SK-N-SH (cell line): ENCODE data around the gene TMEM30A. TPM values are rescaled to one million over a fixed set of nuclear protein-coding genes. Genes with fewer than 3 reads are reported as not detected.

ENCODE experiments used
- CTCF ChIA-PET: fragments of 300-600, 350-600 bp; formaldehyde crosslinking; extraction: SDS; loops from one replicate; lab custom pipeline; 2021; lab: Yijun Ruan, JAX
- POLR2A ChIA-PET: fragments of 350-600 bp; sonication (Branson Sonifier 250); formaldehyde crosslinking; extraction: SDS; loops from one replicate; lab custom pipeline; 2020; ENCODE audit warnings: antibody characterized with exemption, inconsistent platforms; lab: Yijun Ruan, JAX
- DNase-seq: peaks from one replicate; pipeline ENCODE4 v3.0.0; 2012
- H2AFZ ChIP-seq: fragments of 200-600 bp; sonication (generic); 2 replicates; pipeline ENCODE4 v1.8.1; 2016; ENCODE audit warnings: antibody characterized with exemption, mild to moderate bottlenecking, low read depth
- H3F3A ChIP-seq: fragments of 200-600 bp; sonication (generic); replicated peaks from 2 replicates; pipeline ENCODE3; 2016; ENCODE audit warnings: antibody characterized with exemption, mild to moderate bottlenecking; ENCODE audit not compliant: insufficient read depth
- H3K27ac ChIP-seq, 2 experiments: fragments of 200-500 bp in 1 of 2; fragments of 200-600 bp in 1 of 2; sonication (Bioruptor generic) in 1 of 2; sonication (generic), shearing (Covaris generic) in 1 of 2; 2 replicates each; pipeline versions ENCODE4 v1.5.1 to v1.6.1; 2014 to 2016; ENCODE audit warnings: low read depth in 2 of 2, inconsistent platforms in 1 of 2, low read length in 1 of 2, mild to moderate bottlenecking in 1 of 2, mixed read lengths in 1 of 2
- H3K27me3 ChIP-seq: fragments of 200-600 bp; sonication (generic), shearing (Covaris generic); 2 replicates; pipeline ENCODE4 v1.6.1; 2016; ENCODE audit warnings: mixed run types; ENCODE audit not compliant: insufficient read depth
- H3K36me3 ChIP-seq, 2 experiments: fragments of 200-500 bp in 1 of 2; fragments of 200-600 bp in 1 of 2; sonication (Bioruptor generic) in 1 of 2; sonication (generic) in 1 of 2; replicated peaks in 1 of 2; 2 replicates each; pipeline versions ENCODE3 to v1.5.1; 2014 to 2016; ENCODE audit warnings: low read length in 1 of 2, mild to moderate bottlenecking in 1 of 2; ENCODE audit not compliant: insufficient read depth in 2 of 2, control insufficient read depth in 1 of 2
- H3K4me1 ChIP-seq, 2 experiments: fragments of 200-500 bp in 1 of 2; fragments of 200-600 bp in 1 of 2; sonication (Bioruptor generic) in 1 of 2; sonication (generic), shearing (Covaris generic) in 1 of 2; 2 replicates each; pipeline versions ENCODE4 v1.5.1 to v1.6.1; 2014 to 2016; ENCODE audit warnings: low read depth in 1 of 2, low read length in 1 of 2, mixed run types in 1 of 2; ENCODE audit not compliant: insufficient read depth in 2 of 2, control insufficient read depth in 1 of 2
- H3K4me2 ChIP-seq: fragments of 200-600 bp; sonication (generic), shearing (Covaris generic); 2 replicates; pipeline ENCODE4 v1.6.1; 2017; ENCODE audit warnings: mixed run types
- H3K4me3 ChIP-seq, 2 experiments: fragments of 200-500 bp in 1 of 2; fragments of 200-600 bp in 1 of 2; sonication (Bioruptor generic) in 1 of 2; sonication (generic), shearing (Covaris generic) in 1 of 2; 2 replicates each; pipeline versions ENCODE4 v1.5.1 to v1.8.1; 2014 to 2016; ENCODE audit warnings: low read depth in 2 of 2, inconsistent platforms in 1 of 2, low read length in 1 of 2, mild to moderate bottlenecking in 1 of 2, mixed read lengths in 1 of 2, moderate library complexity in 1 of 2
- H3K79me2 ChIP-seq: fragments of 200-600 bp; sonication (generic); 2 replicates; pipeline ENCODE4 v1.8.1; 2017; ENCODE audit warnings: mild to moderate bottlenecking; ENCODE audit not compliant: insufficient read depth
- H3K9ac ChIP-seq: fragments of 200-600 bp; sonication (generic); 2 replicates; pipeline ENCODE4 v1.6.1; 2017; ENCODE audit warnings: mixed run types
- H3K9me2 ChIP-seq: fragments of 200-600 bp; sonication (generic); 2 replicates; pipeline ENCODE4 v1.6.1; 2017; ENCODE audit warnings: mixed run types
- H3K9me3 ChIP-seq: fragments of 200-600 bp; sonication (generic); 2 replicates; pipeline ENCODE4 v1.6.1; 2017; ENCODE audit warnings: mixed run types, mild to moderate bottlenecking, moderate library complexity
- H4K20me1 ChIP-seq: fragments of 200-600 bp; sonication (generic); 2 replicates; pipeline ENCODE4 v1.6.1; 2017; ENCODE audit warnings: mild to moderate bottlenecking, mixed run types; ENCODE audit not compliant: insufficient read depth
- FOXJ3 ChIP-seq: sonication (generic); formaldehyde crosslinking; IDR thresholded peaks from 2 replicates; pipeline ENCODE4 v1.5.1; 2020; ENCODE audit warnings: mild to moderate bottlenecking, missing genetic modification reagents
- FOXM1 ChIP-seq: IDR thresholded peaks from 2 replicates; pipeline ENCODE4 v1.4.0; 2012; ENCODE audit warnings: low read depth, mild to moderate bottlenecking
- GABPA ChIP-seq: IDR thresholded peaks from 2 replicates; pipeline ENCODE4 v1.4.0; 2012; ENCODE audit warnings: low read depth, mild to moderate bottlenecking
- IRF3 ChIP-seq: fragments of 150-350 bp; IDR thresholded peaks from 2 replicates; pipeline ENCODE4 v1.6.1; 2016; ENCODE audit warnings: mild to moderate bottlenecking, low read depth, low read length
- JUND ChIP-seq: IDR thresholded peaks from 2 replicates; pipeline ENCODE4 v1.4.0; 2012
- MAX ChIP-seq: IDR thresholded peaks from 2 replicates; pipeline ENCODE4 v1.4.0; 2012; ENCODE audit warnings: low read depth
- MEF2A ChIP-seq: IDR thresholded peaks from 2 replicates; pipeline ENCODE4 v1.4.0; 2012; ENCODE audit warnings: low read depth, borderline replicate concordance
- MXI1 ChIP-seq: IDR thresholded peaks from 2 replicates; pipeline ENCODE4 v1.6.1; 2012; ENCODE audit warnings: mild to moderate bottlenecking, low read depth, low read length, improper control_type of control experiment
- NRF1 ChIP-seq: IDR thresholded peaks from 2 replicates; pipeline ENCODE4 v1.6.1; 2012; ENCODE audit warnings: low read depth, mild to moderate bottlenecking, low read length
- PBX3 ChIP-seq: IDR thresholded peaks from 2 replicates; pipeline ENCODE4; 2012
- SIN3A ChIP-seq: IDR thresholded peaks from 2 replicates; pipeline ENCODE4 v1.6.1; 2012; ENCODE audit warnings: low read depth, mild to moderate bottlenecking, low read length, moderate library complexity, borderline replicate concordance
- USF1 ChIP-seq: IDR thresholded peaks from 2 replicates; pipeline ENCODE4 v1.4.0; 2012; ENCODE audit warnings: low read depth, borderline replicate concordance
- ZBTB33 ChIP-seq: IDR thresholded peaks from 2 replicates; pipeline ENCODE4 v1.4.0; 2012; ENCODE audit warnings: low read depth, borderline replicate concordance
- WGBS: methylation state at CpG from one replicate; pipeline ENCODE4 v1.1.6; 2017; ENCODE audit warnings: low lambda C conversion rate; 5-methylcytosine and 5-hydroxymethylcytosine counted together
- polyA plus RNA-seq, 3 experiments: library from polyadenylated mRNA; depleted of rRNA; stranded (reverse); fragments of >200 nt; gene quantifications; 2 replicates each; pipeline ENCODE4 v1.2.3, GENCODE V29; 2012

The TMEM30A gene
- polyA plus RNA-seq, 1 of the 3 experiments (the other 2 are of a cell fraction), result 22.8 TPM

GRCh38 chr6:75268988-75269354 lies 15.6 kb downstream of the TMEM30A start:
- Histone ChIP-seq H3K4me2 (no peak overlapping the region), H3K27me3 (no peaks in the 10 kb centered on the region), H2AFZ (no peak overlapping the region)
- POLR2A ChIA-PET, result no interaction called here
- TF ChIP-seq NRF1, result no peak
- no peak for TF ChIP-seq GABPA
- TF ChIP-seq PBX3, result no peak
- TF ChIP-seq FOXM1, result no peak
- TF ChIP-seq JUND, result no peak
- TF ChIP-seq, all 33 proteins: peak for 0
- Histone ChIP-seq H3K9me3 (no peaks in the 10 kb centered on the region), H3K4me3 (no peak overlapping the region), H3K9me2 (no peaks in the 10 kb centered on the region), H3K9ac (no peak overlapping the region), H3K4me1 (peaks cover 0 to 4% of the 10 kb centered on the region in 2 experiments; a peak in 2 of 4 replicates), H3K27ac (no peak overlapping the region), H3K36me3 (peaks cover 27 to 36% of the 10 kb centered on the region in 2 experiments), H3K79me2 (peaks cover 96% of the 10 kb centered on the region), H4K20me1 (peaks cover 19% of the 10 kb centered on the region), H3F3A (peaks cover 10% of the 10 kb centered on the region)
- DNase-seq, result no peak
- WGBS, result 95% methylated on average over 4 of the region's 4 CpGs
- CTCF ChIA-PET, result interaction anchor here (1.1 to 1.2 kb wide), 2 partner anchors 10 to 27 kb away, joined by 3 read pairs; no protein-coding TSS in a partner anchor

- Histone ChIP-seq H3K79me2 (peaks cover 92% of the 10 kb centered on the region), H3K27ac (0 out of 4 replicates have a peak overlapping the region, but pooled peaks of 1 of the 2 experiments have one; percentile 8), H3K4me1 (no peaks in the 10 kb centered on the region; a peak in 1 of 4 replicates), H3K4me3 (no peak overlapping the region), H3F3A (peaks cover 9% of the 10 kb centered on the region), H3K4me2 (no peak overlapping the region), H4K20me1 (peaks cover 19% of the 10 kb centered on the region), H2AFZ (no peak overlapping the region), H3K27me3 (no peaks in the 10 kb centered on the region), H3K9me2 (no peaks in the 10 kb centered on the region), H3K36me3 (peaks cover 27 to 36% of the 10 kb centered on the region in 2 experiments), H3K9ac (no peak overlapping the region), H3K9me3 (no peaks in the 10 kb centered on the region)
- no peak for DNase-seq
- 76% methylated on average over 5 of the region's 5 CpGs for WGBS
- TF ChIP-seq MAX (no peak), ZBTB33 (no peak), MEF2A (no peak), USF1 (no peak), FOXJ3 (CRISPR knock-in tag) (no peak), SIN3A (no peak), IRF3 (no peak), FOXM1 (no peak), MXI1 (no peak)
- ChIA-PET POLR2A (no interaction called here), CTCF (interaction anchor here (1.1 to 3.5 kb wide), 11 partner anchors 7 to 259 kb away, joined by 3 to 51 read pairs (median 12); partner anchors contain the start of genes COX7A2 and TMEM30A)
These were observed 16.2 kb downstream of the TMEM30A start for GRCh38 chr6:75268121-75268987.
